Osteoblast (primary cell): Measurements from ENCODE around the gene CIB2. TPM values are rescaled to one million over a fixed set of nuclear protein-coding genes. Genes with fewer than 3 reads are reported as not detected.

Experiments
- DNase-seq: peaks from one replicate; pipeline ENCODE4 v3.0.0; 2011; ENCODE audit warnings: low spot score, mixed read lengths; ENCODE audit not compliant: insufficient read length; ENCODE audit errors: missing footprints
- H2AFZ ChIP-seq: 2 replicates; pipeline ENCODE4 v1.6.0; 2011; ENCODE audit warnings: mild to moderate bottlenecking, low read length
- H3K27ac ChIP-seq: 2 replicates; pipeline ENCODE4 v1.5.1; 2011; ENCODE audit warnings: mild to moderate bottlenecking, low read depth, low read length, moderate library complexity
- H3K27me3 ChIP-seq: 2 replicates; pipeline ENCODE4 v1.6.0; 2012; ENCODE audit warnings: mild to moderate bottlenecking, control low read depth, inconsistent platforms, low read length, moderate library complexity; ENCODE audit not compliant: insufficient read depth
- H3K36me3 ChIP-seq: 2 replicates; pipeline ENCODE4 v1.5.1; 2011; ENCODE audit warnings: mild to moderate bottlenecking, low read length, control low read depth, moderate library complexity; ENCODE audit not compliant: insufficient read depth
- H3K4me1 ChIP-seq: 2 replicates; pipeline ENCODE4 v1.5.1; 2011; ENCODE audit warnings: mild to moderate bottlenecking, low read length, control low read depth, moderate library complexity; ENCODE audit not compliant: insufficient read depth
- H3K4me2 ChIP-seq: 2 replicates; pipeline ENCODE4 v1.6.0; 2011; ENCODE audit warnings: mild to moderate bottlenecking, low read length; ENCODE audit not compliant: insufficient read depth
- H3K4me3 ChIP-seq: fragments of 200-600 bp; sonication (generic); 3 replicates; pipeline ENCODE4 v1.5.1; 2012; ENCODE audit warnings: mild to moderate bottlenecking, low read length, inconsistent platforms; ENCODE audit not compliant: insufficient read depth
- H3K79me2 ChIP-seq: 2 replicates; pipeline ENCODE4 v1.6.0; 2012; ENCODE audit warnings: mild to moderate bottlenecking, low read length, control low read depth, inconsistent platforms; ENCODE audit not compliant: insufficient read depth
- H3K9me3 ChIP-seq: 2 replicates; pipeline ENCODE4 v1.5.1; 2011; ENCODE audit warnings: low read depth, low read length, control low read depth
- H4K20me1 ChIP-seq: 2 replicates; pipeline ENCODE4 v1.6.0; 2012; ENCODE audit warnings: mild to moderate bottlenecking, low read length, control low read depth; ENCODE audit not compliant: insufficient read depth
- small RNA-seq: library from RNA; depleted of rRNA; stranded (forward); fragments of <200 nt; gene quantifications from one replicate; pipeline ENCODE3, GENCODE V24; 2012
- total RNA-seq: library from RNA; depleted of rRNA; stranded (reverse); fragments of >200 nt; gene quantifications from 2 replicates; pipeline ENCODE4 v1.2.3, GENCODE V29; 2012
- TF ChIP-seq, protein P1 (sequence below): IDR thresholded peaks from 2 replicates; pipeline ENCODE4 v1.5.1; 2011; ENCODE audit warnings: mild to moderate bottlenecking, low read depth, low read length, moderate library complexity; ENCODE audit errors: extremely low read depth

Gene CIB2
- total RNA-seq, 1 donor, result 2.2 TPM

DNA sequence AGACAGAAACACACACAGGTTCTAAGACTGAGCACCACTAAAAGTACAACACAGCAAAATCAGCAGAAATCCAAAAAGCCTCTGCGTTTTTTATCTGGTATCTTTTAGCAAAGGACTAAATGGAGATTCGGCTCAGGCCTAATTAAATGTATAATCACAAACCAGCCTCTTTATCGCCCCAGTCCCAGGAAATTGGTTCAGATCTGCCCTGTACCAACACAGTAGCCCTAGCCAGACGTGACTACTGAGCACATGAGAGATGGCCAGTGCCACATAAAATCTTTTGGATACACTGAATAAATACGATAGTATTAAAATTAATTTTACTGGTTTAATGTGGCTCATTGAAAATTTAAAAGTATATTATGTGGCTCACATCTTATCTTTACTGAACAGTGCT, 73.4 kb downstream of the CIB2 start:
- H4K20me1 ChIP-seq, result peaks cover 4% of the 10 kb centered on the region
- no peaks in the 10 kb centered on the region for H3K27me3 ChIP-seq
- peaks cover 9% of the 10 kb centered on the region for H3K36me3 ChIP-seq
- TF ChIP-seq, protein P1, sequence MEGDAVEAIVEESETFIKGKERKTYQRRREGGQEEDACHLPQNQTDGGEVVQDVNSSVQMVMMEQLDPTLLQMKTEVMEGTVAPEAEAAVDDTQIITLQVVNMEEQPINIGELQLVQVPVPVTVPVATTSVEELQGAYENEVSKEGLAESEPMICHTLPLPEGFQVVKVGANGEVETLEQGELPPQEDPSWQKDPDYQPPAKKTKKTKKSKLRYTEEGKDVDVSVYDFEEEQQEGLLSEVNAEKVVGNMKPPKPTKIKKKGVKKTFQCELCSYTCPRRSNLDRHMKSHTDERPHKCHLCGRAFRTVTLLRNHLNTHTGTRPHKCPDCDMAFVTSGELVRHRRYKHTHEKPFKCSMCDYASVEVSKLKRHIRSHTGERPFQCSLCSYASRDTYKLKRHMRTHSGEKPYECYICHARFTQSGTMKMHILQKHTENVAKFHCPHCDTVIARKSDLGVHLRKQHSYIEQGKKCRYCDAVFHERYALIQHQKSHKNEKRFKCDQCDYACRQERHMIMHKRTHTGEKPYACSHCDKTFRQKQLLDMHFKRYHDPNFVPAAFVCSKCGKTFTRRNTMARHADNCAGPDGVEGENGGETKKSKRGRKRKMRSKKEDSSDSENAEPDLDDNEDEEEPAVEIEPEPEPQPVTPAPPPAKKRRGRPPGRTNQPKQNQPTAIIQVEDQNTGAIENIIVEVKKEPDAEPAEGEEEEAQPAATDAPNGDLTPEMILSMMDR, result no peak
- no peaks in the 10 kb centered on the region for H3K9me3 ChIP-seq
- H3K4me1 ChIP-seq, result peaks cover 40% of the 10 kb centered on the region
- H3K4me2 ChIP-seq, result no peak overlapping the region
- H2AFZ ChIP-seq, result no peak overlapping the region
- no peak overlapping the region for H3K4me3 ChIP-seq
- H3K27ac ChIP-seq, result peak overlapping the region; percentile 82
- peaks cover 95% of the 10 kb centered on the region for H3K79me2 ChIP-seq
- DNase-seq, result no peak

DNA sequence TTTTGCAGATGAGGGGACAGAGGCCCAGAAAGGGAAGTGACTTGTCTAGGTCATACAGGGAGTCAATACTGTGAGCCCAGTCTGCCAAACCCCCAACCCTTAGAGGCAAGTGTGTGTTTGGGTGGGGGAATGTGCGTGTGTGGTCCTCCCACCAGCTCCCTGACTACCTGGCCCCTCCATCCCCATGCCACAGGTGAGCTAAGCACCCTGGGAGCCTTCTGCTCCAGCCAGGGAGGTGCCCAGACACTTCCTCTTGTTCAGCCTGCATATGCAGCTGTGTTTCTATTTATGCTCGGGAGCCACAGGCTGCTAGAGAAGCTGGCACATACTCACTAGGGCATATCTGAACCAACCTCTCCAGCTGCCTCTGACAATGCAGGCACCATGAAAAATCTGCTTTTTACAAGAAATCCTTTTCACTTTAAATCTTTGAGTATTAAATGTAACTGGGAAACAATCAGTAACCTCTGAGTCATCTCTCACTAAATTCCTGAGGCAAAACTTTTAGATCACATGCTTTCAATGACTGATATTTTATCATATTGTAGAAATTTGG, 74.5 kb downstream of the CIB2 start:
- Histone ChIP-seq H2AFZ (no peak overlapping the region), H3K9me3 (no peaks in the 10 kb centered on the region), H3K27ac (peak overlapping the region; percentile 82), H3K4me3 (no peak overlapping the region), H3K79me2 (peaks cover 93% of the 10 kb centered on the region), H4K20me1 (peaks cover 4% of the 10 kb centered on the region), H3K27me3 (no peaks in the 10 kb centered on the region), H3K36me3 (peaks cover 14% of the 10 kb centered on the region), H3K4me1 (peaks cover 38% of the 10 kb centered on the region), H3K4me2 (peak overlapping the region; percentile 46)
- TF ChIP-seq, protein P1, result no peak
- DNase-seq, result peak; percentile 42

DNA sequence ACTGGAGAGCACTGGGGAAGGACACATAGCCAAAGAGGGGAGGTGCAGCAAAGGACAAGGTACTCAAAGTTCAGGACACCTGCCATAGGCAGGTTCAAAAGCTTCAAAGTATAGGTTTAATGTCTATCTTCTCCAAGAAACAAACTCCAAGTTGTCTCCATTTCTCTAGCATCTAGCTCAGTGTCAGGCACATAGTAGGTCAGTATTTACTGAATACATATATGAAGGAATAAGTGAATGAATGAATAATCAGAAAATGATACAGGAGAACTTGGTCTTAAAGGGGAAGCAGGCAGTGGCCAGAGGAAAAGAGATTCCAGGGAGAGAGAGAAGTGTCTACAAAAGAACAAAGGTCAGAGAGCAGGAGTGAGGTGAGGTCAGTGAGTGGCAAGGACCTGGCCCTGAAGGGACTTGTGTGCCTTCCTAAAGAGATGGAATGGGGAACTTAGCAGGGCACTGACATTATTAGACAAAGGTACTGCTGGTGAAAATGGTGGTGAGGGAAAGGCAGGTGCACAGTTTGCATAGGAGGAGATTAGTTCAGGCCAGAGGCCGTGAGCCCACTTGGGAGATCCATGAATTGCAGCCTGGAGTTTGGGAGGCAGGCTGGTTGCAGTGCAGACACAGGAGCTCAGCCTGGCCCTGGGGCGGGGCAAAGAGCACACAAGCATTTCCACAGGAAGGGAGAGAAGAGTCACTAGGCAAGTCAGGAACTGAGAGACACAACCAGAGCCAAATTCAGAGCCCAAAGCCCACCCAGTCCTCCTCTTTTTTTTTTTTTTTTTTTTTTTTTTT, 75.1 kb downstream of the CIB2 start:
- Histone ChIP-seq H3K79me2 (peaks cover 92% of the 10 kb centered on the region), H2AFZ (no peak overlapping the region), H3K36me3 (peaks cover 16% of the 10 kb centered on the region), H3K27me3 (no peaks in the 10 kb centered on the region), H3K4me1 (peaks cover 41% of the 10 kb centered on the region), H3K4me3 (no peak overlapping the region), H3K27ac (peak overlapping the region; percentile 82), H4K20me1 (peaks cover 4% of the 10 kb centered on the region), H3K4me2 (peak overlapping the region; percentile 46), H3K9me3 (no peaks in the 10 kb centered on the region)
- TF ChIP-seq, protein P1, result no peak
- peak; percentile 56 for DNase-seq

DNA sequence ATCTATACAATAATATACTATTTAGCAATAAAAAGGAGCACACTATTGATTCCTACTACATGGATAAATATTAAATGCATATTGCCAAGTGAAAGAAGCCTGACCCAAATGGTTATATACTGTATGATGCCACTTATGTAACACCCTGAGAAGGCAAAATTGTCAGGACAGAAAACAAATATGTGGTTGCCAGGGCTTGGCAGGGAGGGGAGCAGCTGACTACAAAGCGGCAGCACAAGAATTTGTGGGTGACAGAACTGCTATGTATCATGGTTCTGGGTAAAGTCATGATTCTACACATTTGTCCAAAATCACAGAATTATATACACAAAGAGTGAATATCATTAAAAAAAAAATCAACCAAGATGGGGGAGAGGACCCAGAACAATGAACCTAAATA, 76.3 kb downstream of the CIB2 start:
- TF ChIP-seq, protein P1, result no peak
- Histone ChIP-seq H3K36me3 (peaks cover 16% of the 10 kb centered on the region), H3K27me3 (no peaks in the 10 kb centered on the region), H3K4me3 (no peak overlapping the region), H4K20me1 (peaks cover 9% of the 10 kb centered on the region), H3K4me2 (no peak overlapping the region), H2AFZ (no peak overlapping the region), H3K4me1 (peaks cover 53% of the 10 kb centered on the region), H3K9me3 (no peaks in the 10 kb centered on the region), H3K79me2 (peaks cover 81% of the 10 kb centered on the region), H3K27ac (no peak overlapping the region)
- DNase-seq, result no peak

Small RNA genes within 50 kb of the gene (small RNA-seq; reads per million reads assigned to genes)
- gene RF00092, result not detected

Other genes starting within 250 kb of the CIB2 start
- gene TBC1D2B, start 53.7 kb downstream of the CIB2 start, total RNA-seq, result 57.8 and 58.3 TPM in 2 replicates
- gene SH2D7, start 38.9 kb downstream of the CIB2 start, total RNA-seq, result not detected in 2 replicates
- 29.5 and 30.4 TPM in 2 replicates for gene IDH3A, start 17.9 kb upstream of the CIB2 start, total RNA-seq
- gene ACSBG1, start 103.1 kb upstream of the CIB2 start, total RNA-seq, result under 0.01 TPM in 2 replicates
- gene DNAJA4, start 133.1 kb upstream of the CIB2 start, total RNA-seq, result 2.1 and 2.2 TPM in 2 replicates
- gene SKIC8, start 168.2 kb upstream of the CIB2 start, total RNA-seq, result 62.6 and 64.8 TPM in 2 replicates
- gene CRABP1, start 208.9 kb upstream of the CIB2 start, total RNA-seq, result not detected in 2 replicates